Measurements from ENCODE around the gene RBFOX2. TPM values are rescaled to one million over a fixed set of nuclear protein-coding genes. Genes with fewer than 3 reads are reported as not detected.

Gene RBFOX2
- polyA plus RNA-seq, 2 of the 4 experiments (the other 2 are of a cell fraction): 30.3 to 77.7 TPM

DNA sequence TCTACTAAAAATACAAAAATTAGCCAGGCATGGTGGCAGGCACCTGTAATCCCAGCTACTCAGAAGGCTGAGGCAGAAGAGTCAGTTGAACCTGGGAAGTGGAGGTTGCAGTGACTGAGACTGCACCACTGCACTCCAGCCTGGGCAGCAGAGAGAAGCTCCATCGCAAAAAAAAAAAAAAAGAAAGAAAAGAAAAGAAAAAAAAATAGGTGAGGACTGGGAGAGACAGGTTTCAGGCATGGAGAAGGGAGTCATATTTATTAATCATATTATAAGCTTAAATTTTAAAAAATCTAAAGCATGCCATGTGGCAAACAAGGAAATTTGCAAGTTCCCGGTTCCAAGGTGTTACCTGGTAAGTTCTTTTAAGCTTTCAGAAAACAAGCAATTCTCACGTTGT, 311.1 kb downstream of the RBFOX2 start, which contains the start of gene APOL5:
Gene APOL5 (plus strand): TSS at position 301 of the 400 bp plus-strand sequence. CDS start 0 bp downstream, at position 301.
- Histone ChIP-seq H3K4me1 (no peaks in the 10 kb centered on the region), H3K4me3 (no peak within 1 kb of the TSS), H3K4me2 (no peak within 1 kb of the TSS), H3K27ac (no peak within 1 kb of the TSS), H3K9me3 (no peaks in the 10 kb centered on the region)
- FAIRE-seq (no peak), ATAC-seq (no peak), DNase-seq (ENCODE audit: low read depth in 1 of 2, low spot score in 1 of 2) (no peak)
- ChIA-PET CTCF (interaction anchor here (0.6 kb wide), 1 partner anchor 407 kb away, joined by 3 read pairs; no protein-coding TSS in a partner anchor), POLR2A (interaction anchor here (0.7 kb wide), 1 partner anchor 122 kb away, joined by 5 read pairs; no protein-coding TSS in a partner anchor)
- TF ChIP-seq MAZ (IDR thresholded peaks at IDR 0.05; ENCODE audit: borderline replicate concordance, low read depth, low read length) (no peak), MYC (IDR thresholded peaks at IDR 0.05; ENCODE audit: borderline replicate concordance, low read length) (no peak), ZNF302 (CRISPR knock-in tag; IDR thresholded peaks at IDR 0.05) (no peak), RCOR1 (IDR thresholded peaks at IDR 0.05; ENCODE audit: low read depth, low read length) (no peak), FOSL2 (IDR thresholded peaks at IDR 0.05) (no peak), FOSL2 (CRISPR knock-in tag; IDR thresholded peaks at IDR 0.05) (no peak), NR3C1 (IDR thresholded peaks at IDR 0.05) (no peak), EHF (CRISPR knock-in tag; IDR thresholded peaks at IDR 0.05) (no peak), CHD2 (IDR thresholded peaks at IDR 0.05; ENCODE audit: low read length, partially characterized antibody) (no peak), BHLHE40 (IDR thresholded peaks at IDR 0.05; ENCODE audit: low read depth, low read length) (no peak), RNF2 (IDR thresholded peaks at IDR 0.05; ENCODE audit: borderline replicate concordance, low read depth) (no peak), ZC3H11A (IDR thresholded peaks at IDR 0.05) (no peak), CBX8 (IDR thresholded peaks at IDR 0.05) (no peak), NPAS2 (CRISPR knock-in tag; IDR thresholded peaks at IDR 0.05; ENCODE audit: borderline replicate concordance) (no peak), TFCP2L1 (CRISPR knock-in tag; IDR thresholded peaks at IDR 0.05) (no peak), HOXA7 (CRISPR knock-in tag; IDR thresholded peaks at IDR 0.05) (no peak)
- TF ChIP-seq, protein P1, sequence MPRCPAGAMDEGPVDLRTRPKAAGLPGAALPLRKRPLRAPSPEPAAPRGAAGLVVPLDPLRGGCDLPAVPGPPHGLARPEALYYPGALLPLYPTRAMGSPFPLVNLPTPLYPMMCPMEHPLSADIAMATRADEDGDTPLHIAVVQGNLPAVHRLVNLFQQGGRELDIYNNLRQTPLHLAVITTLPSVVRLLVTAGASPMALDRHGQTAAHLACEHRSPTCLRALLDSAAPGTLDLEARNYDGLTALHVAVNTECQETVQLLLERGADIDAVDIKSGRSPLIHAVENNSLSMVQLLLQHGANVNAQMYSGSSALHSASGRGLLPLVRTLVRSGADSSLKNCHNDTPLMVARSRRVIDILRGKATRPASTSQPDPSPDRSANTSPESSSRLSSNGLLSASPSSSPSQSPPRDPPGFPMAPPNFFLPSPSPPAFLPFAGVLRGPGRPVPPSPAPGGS (IDR thresholded peaks at IDR 0.05): no peak
- TF ChIP-seq, protein P2, sequence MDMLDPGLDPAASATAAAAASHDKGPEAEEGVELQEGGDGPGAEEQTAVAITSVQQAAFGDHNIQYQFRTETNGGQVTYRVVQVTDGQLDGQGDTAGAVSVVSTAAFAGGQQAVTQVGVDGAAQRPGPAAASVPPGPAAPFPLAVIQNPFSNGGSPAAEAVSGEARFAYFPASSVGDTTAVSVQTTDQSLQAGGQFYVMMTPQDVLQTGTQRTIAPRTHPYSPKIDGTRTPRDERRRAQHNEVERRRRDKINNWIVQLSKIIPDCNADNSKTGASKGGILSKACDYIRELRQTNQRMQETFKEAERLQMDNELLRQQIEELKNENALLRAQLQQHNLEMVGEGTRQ (IDR thresholded peaks at IDR 0.05): no peak
- TF ChIP-seq, protein P3, sequence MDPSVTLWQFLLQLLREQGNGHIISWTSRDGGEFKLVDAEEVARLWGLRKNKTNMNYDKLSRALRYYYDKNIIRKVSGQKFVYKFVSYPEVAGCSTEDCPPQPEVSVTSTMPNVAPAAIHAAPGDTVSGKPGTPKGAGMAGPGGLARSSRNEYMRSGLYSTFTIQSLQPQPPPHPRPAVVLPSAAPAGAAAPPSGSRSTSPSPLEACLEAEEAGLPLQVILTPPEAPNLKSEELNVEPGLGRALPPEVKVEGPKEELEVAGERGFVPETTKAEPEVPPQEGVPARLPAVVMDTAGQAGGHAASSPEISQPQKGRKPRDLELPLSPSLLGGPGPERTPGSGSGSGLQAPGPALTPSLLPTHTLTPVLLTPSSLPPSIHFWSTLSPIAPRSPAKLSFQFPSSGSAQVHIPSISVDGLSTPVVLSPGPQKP (IDR thresholded peaks at IDR 0.05; ENCODE audit: low read depth, low read length): no peak
- TF ChIP-seq, protein P4, sequence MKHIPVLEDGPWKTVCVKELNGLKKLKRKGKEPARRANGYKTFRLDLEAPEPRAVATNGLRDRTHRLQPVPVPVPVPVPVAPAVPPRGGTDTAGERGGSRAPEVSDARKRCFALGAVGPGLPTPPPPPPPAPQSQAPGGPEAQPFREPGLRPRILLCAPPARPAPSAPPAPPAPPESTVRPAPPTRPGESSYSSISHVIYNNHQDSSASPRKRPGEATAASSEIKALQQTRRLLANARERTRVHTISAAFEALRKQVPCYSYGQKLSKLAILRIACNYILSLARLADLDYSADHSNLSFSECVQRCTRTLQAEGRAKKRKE (CRISPR knock-in tag; IDR thresholded peaks at IDR 0.05; ENCODE audit: low read depth): no peak
- WGBS (ENCODE audit: missing lambda C conversion rate): 62% methylated on average over 3 of the region's 3 CpGs

DNA sequence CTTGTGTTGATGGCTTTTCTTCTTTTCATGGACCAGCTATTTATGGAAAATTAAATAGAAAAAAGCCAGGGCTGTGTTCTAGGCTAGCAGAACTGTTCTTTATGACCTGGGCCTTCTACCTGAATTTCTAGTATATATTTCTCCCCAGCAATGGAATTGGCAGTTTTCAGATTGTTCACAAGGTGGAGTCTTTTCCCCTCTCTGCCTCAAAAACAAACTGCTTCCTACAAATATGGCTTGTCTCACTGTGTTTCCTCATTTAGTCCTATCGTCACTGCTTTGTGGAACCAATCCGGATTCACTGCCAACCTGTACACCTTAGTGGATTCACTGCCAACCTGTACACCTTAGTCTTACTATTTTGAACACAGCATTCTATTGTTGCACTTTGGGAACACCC, 316.0 kb downstream of the RBFOX2 start:
- H3K4me2 ChIP-seq: no peak overlapping the region
- ChIA-PET POLR2A (no interaction called here), CTCF (no interaction called here)
- DNase-seq (ENCODE audit: low read depth in 1 of 2, low spot score in 1 of 2) (no peak), ATAC-seq (no peak), FAIRE-seq (no peak)
- 85% methylated on average over 2 of the region's 2 CpGs for WGBS (ENCODE audit: missing lambda C conversion rate)
- no peak overlapping the region for H3K27ac ChIP-seq
- H3K4me3 ChIP-seq: no peak overlapping the region
- no peaks in the 10 kb centered on the region for H3K4me1 ChIP-seq
- no peaks in the 10 kb centered on the region for H3K9me3 ChIP-seq
- TF ChIP-seq, protein P5, sequence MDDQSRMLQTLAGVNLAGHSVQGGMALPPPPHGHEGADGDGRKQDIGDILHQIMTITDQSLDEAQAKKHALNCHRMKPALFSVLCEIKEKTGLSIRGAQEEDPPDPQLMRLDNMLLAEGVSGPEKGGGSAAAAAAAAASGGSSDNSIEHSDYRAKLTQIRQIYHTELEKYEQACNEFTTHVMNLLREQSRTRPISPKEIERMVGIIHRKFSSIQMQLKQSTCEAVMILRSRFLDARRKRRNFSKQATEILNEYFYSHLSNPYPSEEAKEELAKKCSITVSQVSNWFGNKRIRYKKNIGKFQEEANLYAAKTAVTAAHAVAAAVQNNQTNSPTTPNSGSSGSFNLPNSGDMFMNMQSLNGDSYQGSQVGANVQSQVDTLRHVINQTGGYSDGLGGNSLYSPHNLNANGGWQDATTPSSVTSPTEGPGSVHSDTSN (IDR thresholded peaks at IDR 0.05): no peak
- TF ChIP-seq, protein P4 (CRISPR knock-in tag; IDR thresholded peaks at IDR 0.05; ENCODE audit: low read depth): no peak
- TF ChIP-seq MYC (IDR thresholded peaks at IDR 0.05; ENCODE audit: borderline replicate concordance, low read length) (no peak), ZSCAN20 (CRISPR knock-in tag; IDR thresholded peaks at IDR 0.05) (no peak), HOXB5 (CRISPR knock-in tag; IDR thresholded peaks at IDR 0.05) (no peak), TFCP2L1 (CRISPR knock-in tag; IDR thresholded peaks at IDR 0.05) (no peak), GATA3 (IDR thresholded peaks at IDR 0.05; ENCODE audit: borderline replicate concordance) (no peak), ESRRA (IDR thresholded peaks at IDR 0.05; ENCODE audit: borderline replicate concordance, low read length) (no peak), MAFK (IDR thresholded peaks at IDR 0.05; ENCODE audit: partially characterized antibody) (no peak), CBX8 (IDR thresholded peaks at IDR 0.05) (no peak), NR3C1 (IDR thresholded peaks at IDR 0.05) (no peak)
- TF ChIP-seq, protein P2 (IDR thresholded peaks at IDR 0.05): no peak
- TF ChIP-seq, protein P6, sequence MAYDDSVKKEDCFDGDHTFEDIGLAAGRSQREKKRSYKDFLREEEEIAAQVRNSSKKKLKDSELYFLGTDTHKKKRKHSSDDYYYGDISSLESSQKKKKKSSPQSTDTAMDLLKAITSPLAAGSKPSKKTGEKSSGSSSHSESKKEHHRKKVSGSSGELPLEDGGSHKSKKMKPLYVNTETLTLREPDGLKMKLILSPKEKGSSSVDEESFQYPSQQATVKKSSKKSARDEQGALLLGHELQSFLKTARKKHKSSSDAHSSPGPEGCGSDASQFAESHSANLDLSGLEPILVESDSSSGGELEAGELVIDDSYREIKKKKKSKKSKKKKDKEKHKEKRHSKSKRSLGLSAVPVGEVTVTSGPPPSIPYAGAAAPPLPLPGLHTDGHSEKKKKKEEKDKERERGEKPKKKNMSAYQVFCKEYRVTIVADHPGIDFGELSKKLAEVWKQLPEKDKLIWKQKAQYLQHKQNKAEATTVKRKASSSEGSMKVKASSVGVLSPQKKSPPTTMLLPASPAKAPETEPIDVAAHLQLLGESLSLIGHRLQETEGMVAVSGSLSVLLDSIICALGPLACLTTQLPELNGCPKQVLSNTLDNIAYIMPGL (CRISPR knock-in tag; IDR thresholded peaks at IDR 0.05; ENCODE audit: borderline replicate concordance): no peak
- TF ChIP-seq, protein P3 (IDR thresholded peaks at IDR 0.05; ENCODE audit: low read depth, low read length): no peak
